GM12878 (cell line): ENCODE measurements around the gene METTL14. TPM values are rescaled to one million over a fixed set of nuclear protein-coding genes. Genes with fewer than 3 reads are reported as not detected.

Experiments used
- ATAC-seq: fragments of 200-7000 bp; cut with Tn5 transposase; 3 replicates; pipeline ENCODE4 v1.9.1; 2020; ENCODE audit warnings: mild to moderate bottlenecking, moderate library complexity
- BruUV-seq: library from RNA; stranded (reverse); fragments of 400-500 nt; replicated peaks from 2 replicates; lab custom pipeline; 2021; lab: Mats Ljungman, UMichigan
- CTCF ChIA-PET: fragments of 300-600 bp; sonication (Branson Sonifier 250); formaldehyde crosslinking; extraction: SDS; loops from one replicate; lab custom pipeline; 2021; ENCODE audit warnings: inconsistent platforms; lab: Yijun Ruan, JAX
- POLR2A ChIA-PET: fragments of 350-600 bp; formaldehyde crosslinking; extraction: SDS; loops from one replicate; lab custom pipeline; 2021; ENCODE audit warnings: inconsistent platforms; lab: Charles Lee
- RAD21 ChIA-PET: fragments of 300-600 bp; sonication (Branson Sonifier 250); formaldehyde crosslinking; loops from one replicate; lab custom pipeline; 2023; ENCODE audit warnings: antibody characterized with exemption; ENCODE audit not compliant: unreplicated experiment; lab: Charles Lee
- SMC1A ChIA-PET: fragments of 300-600 bp; sonication (Branson Sonifier 250); formaldehyde crosslinking; loops from one replicate; lab custom pipeline; 2023; ENCODE audit not compliant: unreplicated experiment, uncharacterized antibody; lab: Charles Lee
- DNase-seq: peaks from one replicate; pipeline ENCODE4 v3.0.0-alpha.2; 2011; ENCODE audit warnings: low read depth, low spot score
- FAIRE-seq: peaks from 3 replicates; lab custom pipeline; 2011; peaks lifted over from hg19 to GRCh38; lab: Jason Lieb, UNC
- H2AFZ ChIP-seq: 2 replicates; pipeline ENCODE4 v1.6.0; 2011; ENCODE audit warnings: low read depth, low read length, control low read depth; ENCODE audit not compliant: control insufficient read depth
- H3K27ac ChIP-seq: 2 replicates; pipeline ENCODE4 v1.5.1; 2011; ENCODE audit warnings: control low read depth; ENCODE audit not compliant: control insufficient read depth, insufficient read depth
- H3K27me3 ChIP-seq, 2 experiments: replicated peaks in 1 of 2; 2 replicates each; pipeline versions ENCODE4 v1.6.0 to v1.6.1; 2011; ENCODE audit warnings: low read length in 1 of 2; ENCODE audit not compliant: control insufficient read depth in 2 of 2, insufficient read depth in 2 of 2
- H3K36me3 ChIP-seq, 2 experiments: 2 replicates each; pipeline ENCODE4 v1.5.1; 2011; ENCODE audit warnings: low read length in 1 of 2; ENCODE audit not compliant: control insufficient read depth in 2 of 2, insufficient read depth in 2 of 2
- H3K4me1 ChIP-seq: 2 replicates; pipeline ENCODE4 v1.6.1; 2011; ENCODE audit warnings: mild to moderate bottlenecking, low read length, moderate library complexity, mixed read lengths; ENCODE audit not compliant: control insufficient read depth, insufficient read depth
- H3K4me2 ChIP-seq: 2 replicates; pipeline ENCODE4 v1.6.0; 2011; ENCODE audit warnings: control low read depth; ENCODE audit not compliant: control insufficient read depth, insufficient read depth
- H3K4me3 ChIP-seq: fragments of 200-600 bp; sonication (generic); 2 replicates; pipeline ENCODE4 v1.5.1; 2016
- H3K79me2 ChIP-seq: 2 replicates; pipeline ENCODE4 v1.6.0; 2011; ENCODE audit warnings: low read length; ENCODE audit not compliant: control insufficient read depth, insufficient read depth
- H3K9ac ChIP-seq: 2 replicates; pipeline ENCODE4 v1.8.0; 2011; ENCODE audit warnings: low read length, control low read depth, mixed read lengths; ENCODE audit not compliant: control insufficient read depth, insufficient read depth
- H3K9me3 ChIP-seq: replicated peaks from 3 replicates; pipeline ENCODE4 v1.5.1; 2011; ENCODE audit warnings: mild to moderate bottlenecking, low read length; ENCODE audit not compliant: control insufficient read depth, insufficient read depth
- H4K20me1 ChIP-seq: 2 replicates; pipeline ENCODE4 v1.6.0; 2011; ENCODE audit not compliant: control insufficient read depth, insufficient read depth
- CHD1 ChIP-seq: IDR thresholded peaks from 2 replicates; pipeline ENCODE4 v1.6.1; 2012; ENCODE audit warnings: low read depth, low read length, improper control_type of control experiment
- ESRRA ChIP-seq: IDR thresholded peaks from 2 replicates; pipeline ENCODE4 v1.6.1; 2012; ENCODE audit warnings: mild to moderate bottlenecking, low read length, improper control_type of control experiment
- FOS ChIP-seq: IDR thresholded peaks from 3 replicates; pipeline ENCODE4 v1.6.1; 2011; ENCODE audit warnings: borderline replicate concordance; ENCODE audit not compliant: insufficient read length; ENCODE audit errors: extremely low read depth
- JUND ChIP-seq: IDR thresholded peaks from 2 replicates; pipeline ENCODE4 v1.6.1; 2012; ENCODE audit warnings: low read depth, mild to moderate bottlenecking, low read length, improper control_type of control experiment, moderate library complexity
- RFX5 ChIP-seq: IDR thresholded peaks from 2 replicates; pipeline ENCODE4 v1.6.1; 2011; ENCODE audit warnings: low read depth, low read length, improper control_type of control experiment
- RUNX3 ChIP-seq: IDR thresholded peaks from 2 replicates; pipeline ENCODE4 v1.6.1; 2012; ENCODE audit warnings: low read length, inconsistent platforms
- SIX5 ChIP-seq: IDR thresholded peaks from 2 replicates; pipeline ENCODE4 v1.6.1; 2011; ENCODE audit warnings: mild to moderate bottlenecking, low read depth, low read length, moderate library complexity; ENCODE audit not compliant: severe bottlenecking
- ZZZ3 ChIP-seq: IDR thresholded peaks from 2 replicates; pipeline ENCODE4 v1.6.1; 2011; ENCODE audit warnings: low read depth; ENCODE audit not compliant: control insufficient read depth, insufficient read length
- WGBS: methylation state at CpG from one replicate; pipeline ENCODE4 v1.1.6; 2016; ENCODE audit warnings: low lambda C conversion rate; ENCODE audit not compliant: insufficient replicate concordance, insufficient coverage; ENCODE audit errors: missing lambda C conversion rate; 5-methylcytosine and 5-hydroxymethylcytosine counted together
- in situ Hi-C: fragments of 300-500 bp; cut with MboI; formaldehyde crosslinking; loops from 9 replicates; pipeline ENCODE4 v1.14.3; 2018; ENCODE audit warnings: mixed read lengths
- intact Hi-C: fragments of 100-400 bp; cut with micrococcal nuclease; formaldehyde crosslinking; loops from one replicate; pipeline ENCODE4 v1.14.2; 2022; ENCODE audit not compliant: unreplicated experiment
- polyA plus RNA-seq, 11 experiments: library from polyadenylated mRNA; depleted of rRNA in 4 of 11; unstranded in 6 of 11; stranded (reverse) in 5 of 11; fragments of >200 nt; fragmentation: Nextera tagmentation in 4 of 11; fragmentation: Illumina TruSeq in 1 of 11; extraction: Ambion mirVana in 4 of 11; extraction: Trizol in 1 of 11; gene quantifications; 1 replicate in 1 of 11; 2 replicates in 10 of 11; pipeline versions ENCODE4 v1.2.1 to v1.2.3, GENCODE V29; 2011 to 2016; ENCODE audit warnings: inconsistent platforms in 2 of 11, missing spikeins in 2 of 11, low read depth in 1 of 11
- total RNA-seq, 4 experiments: library from RNA; depleted of rRNA in 3 of 4; stranded (reverse); fragments of >200 nt in 3 of 4; fragmentation: Illumina TruSeq in 1 of 4; extraction: Trizol in 1 of 4; gene quantifications; 2 replicates each; pipeline versions ENCODE4 v1.2.1 to v1.2.3, GENCODE V29; 2013 to 2021
- TF ChIP-seq, protein P1 (sequence below): fragments of 450-650 bp; IDR thresholded peaks from 2 replicates; pipeline ENCODE4 v1.6.1; 2017; ENCODE audit warnings: mild to moderate bottlenecking, moderate library complexity
- TF ChIP-seq, protein P2 (sequence below), 3 experiments: IDR thresholded peaks in 2 of 3; conservative IDR thresholded peaks in 1 of 3; 2 replicates each; pipeline ENCODE4 v1.5.1; 2011; ENCODE audit warnings: low read depth in 3 of 3, low read length in 3 of 3, mild to moderate bottlenecking in 3 of 3, control low read depth in 2 of 3, moderate library complexity in 2 of 3, inconsistent platforms in 1 of 3, mixed read lengths in 1 of 3; ENCODE audit not compliant: control insufficient read depth in 2 of 3, insufficient read depth in 1 of 3; ENCODE audit errors: extremely low read depth in 1 of 3
- TF ChIP-seq, protein P3 (sequence below): fragments of 450-650 bp; formaldehyde crosslinking; IDR thresholded peaks from 2 replicates; pipeline ENCODE4 v1.4.0; 2022; ENCODE audit warnings: mild to moderate bottlenecking, moderate library complexity
- TF ChIP-seq, protein P4 (sequence below): fragments of 450-650 bp; IDR thresholded peaks from 2 replicates; pipeline ENCODE4 v1.6.1; 2017; ENCODE audit warnings: antibody characterized with exemption, mild to moderate bottlenecking, moderate library complexity

The METTL14 gene
- total and polyA plus RNA-seq, 10 of the 15 experiments (the other 5 are each of a cell fraction or from before 2014, with no cell fraction given): 11.2 to 44.9 (median 27.6) TPM

DNA sequence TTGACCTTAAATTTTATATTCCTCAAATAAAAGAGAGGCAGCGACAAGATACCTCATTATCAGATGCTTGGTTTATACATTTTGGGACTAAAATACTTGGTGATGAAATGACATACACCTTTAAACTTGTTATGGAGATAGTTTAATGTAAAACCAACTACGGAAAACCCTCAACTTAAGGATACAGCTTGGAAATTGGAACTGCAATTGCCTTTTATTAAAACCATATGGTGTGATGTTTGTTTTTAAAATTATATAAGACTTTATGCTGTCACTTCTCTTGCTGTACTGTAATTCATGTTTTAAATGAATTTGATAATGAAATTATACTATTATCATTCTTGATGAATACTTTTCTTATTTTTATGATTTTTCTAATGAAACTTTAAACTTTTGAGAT is 25.9 kb downstream of the METTL14 start:
- Histone ChIP-seq H3K9ac (no peak overlapping the region), H3K27me3 (no peaks in the 10 kb centered on the region), H2AFZ (no peak overlapping the region), H3K79me2 (no peaks in the 10 kb centered on the region), H4K20me1 (no peaks in the 10 kb centered on the region), H3K27ac (no peak overlapping the region), H3K9me3 (no peaks in the 10 kb centered on the region), H3K4me3 (no peak overlapping the region), H3K36me3 (peaks cover 0 to 8% of the 10 kb centered on the region in 2 experiments; a peak in 2 of 4 replicates), H3K4me1 (no peaks in the 10 kb centered on the region), H3K4me2 (no peak overlapping the region)
- FAIRE-seq (no peak), ATAC-seq (no peak), DNase-seq (no peak)
- in situ Hi-C loops: no loop called here
- WGBS: 98% methylated on average over 2 of the region's 2 CpGs
- intact Hi-C loops: no loop called here
- CTCF ChIA-PET: no interaction called here
- SMC1A ChIA-PET: interaction anchor here (2.0 kb wide), 1 partner anchor 10 kb away, joined by 6 read pairs; no protein-coding TSS in a partner anchor
- POLR2A ChIA-PET: no interaction called here
- RAD21 ChIA-PET: no interaction called here
- BruUV-seq: no TSS peak
- TF ChIP-seq CHD1 (no peak), RUNX3 (no peak), JUND (no peak), ESRRA (no peak), SIX5 (no peak), FOS (no peak), ZZZ3 (no peak), RFX5 (no peak)
- TF ChIP-seq, protein P1, sequence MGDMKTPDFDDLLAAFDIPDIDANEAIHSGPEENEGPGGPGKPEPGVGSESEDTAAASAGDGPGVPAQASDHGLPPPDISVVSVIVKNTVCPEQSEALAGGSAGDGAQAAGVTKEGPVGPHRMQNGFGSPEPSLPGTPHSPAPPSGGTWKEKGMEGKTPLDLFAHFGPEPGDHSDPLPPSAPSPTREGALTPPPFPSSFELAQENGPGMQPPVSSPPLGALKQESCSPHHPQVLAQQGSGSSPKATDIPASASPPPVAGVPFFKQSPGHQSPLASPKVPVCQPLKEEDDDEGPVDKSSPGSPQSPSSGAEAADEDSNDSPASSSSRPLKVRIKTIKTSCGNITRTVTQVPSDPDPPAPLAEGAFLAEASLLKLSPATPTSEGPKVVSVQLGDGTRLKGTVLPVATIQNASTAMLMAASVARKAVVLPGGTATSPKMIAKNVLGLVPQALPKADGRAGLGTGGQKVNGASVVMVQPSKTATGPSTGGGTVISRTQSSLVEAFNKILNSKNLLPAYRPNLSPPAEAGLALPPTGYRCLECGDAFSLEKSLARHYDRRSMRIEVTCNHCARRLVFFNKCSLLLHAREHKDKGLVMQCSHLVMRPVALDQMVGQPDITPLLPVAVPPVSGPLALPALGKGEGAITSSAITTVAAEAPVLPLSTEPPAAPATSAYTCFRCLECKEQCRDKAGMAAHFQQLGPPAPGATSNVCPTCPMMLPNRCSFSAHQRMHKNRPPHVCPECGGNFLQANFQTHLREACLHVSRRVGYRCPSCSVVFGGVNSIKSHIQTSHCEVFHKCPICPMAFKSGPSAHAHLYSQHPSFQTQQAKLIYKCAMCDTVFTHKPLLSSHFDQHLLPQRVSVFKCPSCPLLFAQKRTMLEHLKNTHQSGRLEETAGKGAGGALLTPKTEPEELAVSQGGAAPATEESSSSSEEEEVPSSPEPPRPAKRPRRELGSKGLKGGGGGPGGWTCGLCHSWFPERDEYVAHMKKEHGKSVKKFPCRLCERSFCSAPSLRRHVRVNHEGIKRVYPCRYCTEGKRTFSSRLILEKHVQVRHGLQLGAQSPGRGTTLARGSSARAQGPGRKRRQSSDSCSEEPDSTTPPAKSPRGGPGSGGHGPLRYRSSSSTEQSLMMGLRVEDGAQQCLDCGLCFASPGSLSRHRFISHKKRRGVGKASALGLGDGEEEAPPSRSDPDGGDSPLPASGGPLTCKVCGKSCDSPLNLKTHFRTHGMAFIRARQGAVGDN: no peak
- TF ChIP-seq, protein P2, sequence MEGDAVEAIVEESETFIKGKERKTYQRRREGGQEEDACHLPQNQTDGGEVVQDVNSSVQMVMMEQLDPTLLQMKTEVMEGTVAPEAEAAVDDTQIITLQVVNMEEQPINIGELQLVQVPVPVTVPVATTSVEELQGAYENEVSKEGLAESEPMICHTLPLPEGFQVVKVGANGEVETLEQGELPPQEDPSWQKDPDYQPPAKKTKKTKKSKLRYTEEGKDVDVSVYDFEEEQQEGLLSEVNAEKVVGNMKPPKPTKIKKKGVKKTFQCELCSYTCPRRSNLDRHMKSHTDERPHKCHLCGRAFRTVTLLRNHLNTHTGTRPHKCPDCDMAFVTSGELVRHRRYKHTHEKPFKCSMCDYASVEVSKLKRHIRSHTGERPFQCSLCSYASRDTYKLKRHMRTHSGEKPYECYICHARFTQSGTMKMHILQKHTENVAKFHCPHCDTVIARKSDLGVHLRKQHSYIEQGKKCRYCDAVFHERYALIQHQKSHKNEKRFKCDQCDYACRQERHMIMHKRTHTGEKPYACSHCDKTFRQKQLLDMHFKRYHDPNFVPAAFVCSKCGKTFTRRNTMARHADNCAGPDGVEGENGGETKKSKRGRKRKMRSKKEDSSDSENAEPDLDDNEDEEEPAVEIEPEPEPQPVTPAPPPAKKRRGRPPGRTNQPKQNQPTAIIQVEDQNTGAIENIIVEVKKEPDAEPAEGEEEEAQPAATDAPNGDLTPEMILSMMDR (IDR thresholded peaks at IDR 0.05 in 2 of 3, conservative IDR thresholded peaks at IDR 0.05 in 1 of 3; ENCODE audit: control insufficient read depth in 2 of 3, extremely low read depth in 1 of 3, insufficient read depth in 1 of 3, low read depth in 3 of 3, low read length in 3 of 3): no peak
- TF ChIP-seq, protein P3, sequence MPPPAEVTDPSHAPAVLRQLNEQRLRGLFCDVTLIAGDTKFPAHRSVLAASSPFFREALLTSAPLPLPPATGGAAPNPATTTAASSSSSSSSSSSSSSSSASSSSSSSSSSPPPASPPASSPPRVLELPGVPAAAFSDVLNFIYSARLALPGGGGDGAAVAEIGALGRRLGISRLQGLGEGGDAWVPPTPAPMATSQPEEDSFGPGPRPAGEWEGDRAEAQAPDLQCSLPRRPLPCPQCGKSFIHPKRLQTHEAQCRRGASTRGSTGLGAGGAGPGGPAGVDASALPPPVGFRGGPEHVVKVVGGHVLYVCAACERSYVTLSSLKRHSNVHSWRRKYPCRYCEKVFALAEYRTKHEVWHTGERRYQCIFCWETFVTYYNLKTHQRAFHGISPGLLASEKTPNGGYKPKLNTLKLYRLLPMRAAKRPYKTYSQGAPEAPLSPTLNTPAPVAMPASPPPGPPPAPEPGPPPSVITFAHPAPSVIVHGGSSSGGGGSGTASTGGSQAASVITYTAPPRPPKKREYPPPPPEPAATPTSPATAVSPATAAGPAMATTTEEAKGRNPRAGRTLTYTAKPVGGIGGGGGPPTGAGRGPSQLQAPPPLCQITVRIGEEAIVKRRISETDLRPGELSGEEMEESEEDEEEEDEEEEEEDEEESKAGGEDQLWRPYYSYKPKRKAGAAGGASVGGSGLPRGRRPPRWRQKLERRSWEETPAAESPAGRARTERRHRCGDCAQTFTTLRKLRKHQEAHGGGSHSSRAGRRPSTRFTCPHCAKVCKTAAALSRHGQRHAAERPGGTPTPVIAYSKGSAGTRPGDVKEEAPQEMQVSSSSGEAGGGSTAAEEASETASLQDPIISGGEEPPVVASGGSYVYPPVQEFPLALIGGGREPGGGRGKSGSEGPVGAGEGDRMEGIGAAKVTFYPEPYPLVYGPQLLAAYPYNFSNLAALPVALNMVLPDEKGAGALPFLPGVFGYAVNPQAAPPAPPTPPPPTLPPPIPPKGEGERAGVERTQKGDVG (CRISPR knock-in tag): no peak
- TF ChIP-seq, protein P4, sequence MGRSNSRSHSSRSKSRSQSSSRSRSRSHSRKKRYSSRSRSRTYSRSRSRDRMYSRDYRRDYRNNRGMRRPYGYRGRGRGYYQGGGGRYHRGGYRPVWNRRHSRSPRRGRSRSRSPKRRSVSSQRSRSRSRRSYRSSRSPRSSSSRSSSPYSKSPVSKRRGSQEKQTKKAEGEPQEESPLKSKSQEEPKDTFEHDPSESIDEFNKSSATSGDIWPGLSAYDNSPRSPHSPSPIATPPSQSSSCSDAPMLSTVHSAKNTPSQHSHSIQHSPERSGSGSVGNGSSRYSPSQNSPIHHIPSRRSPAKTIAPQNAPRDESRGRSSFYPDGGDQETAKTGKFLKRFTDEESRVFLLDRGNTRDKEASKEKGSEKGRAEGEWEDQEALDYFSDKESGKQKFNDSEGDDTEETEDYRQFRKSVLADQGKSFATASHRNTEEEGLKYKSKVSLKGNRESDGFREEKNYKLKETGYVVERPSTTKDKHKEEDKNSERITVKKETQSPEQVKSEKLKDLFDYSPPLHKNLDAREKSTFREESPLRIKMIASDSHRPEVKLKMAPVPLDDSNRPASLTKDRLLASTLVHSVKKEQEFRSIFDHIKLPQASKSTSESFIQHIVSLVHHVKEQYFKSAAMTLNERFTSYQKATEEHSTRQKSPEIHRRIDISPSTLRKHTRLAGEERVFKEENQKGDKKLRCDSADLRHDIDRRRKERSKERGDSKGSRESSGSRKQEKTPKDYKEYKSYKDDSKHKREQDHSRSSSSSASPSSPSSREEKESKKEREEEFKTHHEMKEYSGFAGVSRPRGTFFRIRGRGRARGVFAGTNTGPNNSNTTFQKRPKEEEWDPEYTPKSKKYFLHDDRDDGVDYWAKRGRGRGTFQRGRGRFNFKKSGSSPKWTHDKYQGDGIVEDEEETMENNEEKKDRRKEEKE: no peak
